HPDE6-E6E7 (cell line): ENCODE results near the gene APBA3.

Experiments
- DNase-seq: peaks from one replicate; pipeline ENCODE4 v3.0.0; 2011; ENCODE audit warnings: missing footprints; ENCODE audit errors: extremely low spot score

APBA3 gene

GRCh38 chr19:3788996-3789778 is 27.7 kb upstream of the APBA3 start:
- no peak for DNase-seq

- no peak for DNase-seq
Measured at GRCh38 chr19:3785938-3786824, 24.7 kb upstream of the APBA3 start, which contains the start of gene MATK. MATK (minus strand) TSS chr19:3786381; CDS start chr19:3785135, 1,246 bp downstream.

GRCh38 chr19:3785451-3785937 is 24.0 kb upstream of the APBA3 start:
- DNase-seq = no peak

- DNase-seq = no peak
Measured at GRCh38 chr19:3784607-3785450, 23.3 kb upstream of the APBA3 start.

GRCh38 chr19:3783660-3784584 is 22.4 kb upstream of the APBA3 start:
- DNase-seq = no peak

- no peak for DNase-seq
Measured at GRCh38 chr19:3782903-3783302, 21.4 kb upstream of the APBA3 start.

- no peak for DNase-seq
Measured at GRCh38 chr19:3782330-3782729, 20.8 kb upstream of the APBA3 start.

GRCh38 chr19:3781603-3782002 is 20.1 kb upstream of the APBA3 start:
- DNase-seq = no peak

- DNase-seq = no peak
Measured at GRCh38 chr19:3780786-3781304, 19.4 kb upstream of the APBA3 start.

- DNase-seq = no peak
Measured at GRCh38 chr19:3778899-3779723, 17.6 kb upstream of the APBA3 start.

- no peak for DNase-seq
Measured at GRCh38 chr19:3778104-3778867, 16.8 kb upstream of the APBA3 start.

GRCh38 chr19:3776479-3777040 is 15.1 kb upstream of the APBA3 start:
- no peak for DNase-seq

- no peak for DNase-seq
Measured at GRCh38 chr19:3775831-3776230, 14.3 kb upstream of the APBA3 start.

- DNase-seq = no peak
Measured at GRCh38 chr19:3775374-3775711, 13.9 kb upstream of the APBA3 start.

- DNase-seq = no peak
Measured at GRCh38 chr19:3774621-3775373, 13.3 kb upstream of the APBA3 start.

- no peak for DNase-seq
Measured at GRCh38 chr19:3773814-3774515, 12.5 kb upstream of the APBA3 start.

- DNase-seq = no peak
Measured at GRCh38 chr19:3771906-3772455, 10.5 kb upstream of the APBA3 start, which contains the start of gene RAX2. RAX2 (minus strand) TSS chr19:3772228; CDS start chr19:3771742, 486 bp downstream.
